UCSD-AML1 (cell line): Measurements from ENCODE around the gene EYA2.

Experiments
- DNase-seq: peaks from one replicate; lab custom pipeline; 2025; ENCODE audit not compliant: unreplicated experiment; lab: John Stamatoyannopoulos, UW

EYA2 gene

GRCh38 chr20:47061549-47061948 lies 166.9 kb downstream of the EYA2 start:
- no peak for DNase-seq

- DNase-seq = no peak
Measured at GRCh38 chr20:47062226-47062890, 167.7 kb downstream of the EYA2 start.

- no peak for DNase-seq
Measured at GRCh38 chr20:47063407-47063806, 168.8 kb downstream of the EYA2 start.

- DNase-seq = no peak
Measured at GRCh38 chr20:47063808-47064207, 169.2 kb downstream of the EYA2 start.

- DNase-seq = no peak
Measured at GRCh38 chr20:47066484-47067270, 172.0 kb downstream of the EYA2 start.

GRCh38 chr20:47067776-47068175 lies 173.1 kb downstream of the EYA2 start:
- no peak for DNase-seq

- DNase-seq = no peak
Measured at GRCh38 chr20:47070176-47070575, 175.5 kb downstream of the EYA2 start.

GRCh38 chr20:47071646-47072185 lies 177.1 kb downstream of the EYA2 start:
- DNase-seq = no peak

- DNase-seq = no peak
Measured at GRCh38 chr20:47073766-47074475, 179.3 kb downstream of the EYA2 start.

- DNase-seq = no peak
Measured at GRCh38 chr20:47075263-47075662, 180.6 kb downstream of the EYA2 start.

- DNase-seq = no peak
Measured at GRCh38 chr20:47079047-47079446, 184.4 kb downstream of the EYA2 start.

GRCh38 chr20:47080365-47080764 lies 185.7 kb downstream of the EYA2 start:
- DNase-seq = no peak

GRCh38 chr20:47086316-47086715 lies 191.7 kb downstream of the EYA2 start:
- DNase-seq = no peak

GRCh38 chr20:47088335-47088734 lies 193.7 kb downstream of the EYA2 start:
- DNase-seq = no peak

- DNase-seq = no peak
Measured at GRCh38 chr20:47089151-47089550, 194.5 kb downstream of the EYA2 start.

GRCh38 chr20:47090835-47091234 lies 196.2 kb downstream of the EYA2 start:
- DNase-seq = no peak

- DNase-seq = no peak
Measured at GRCh38 chr20:47093320-47093966, 198.8 kb downstream of the EYA2 start.

GRCh38 chr20:47095690-47096089 lies 201.0 kb downstream of the EYA2 start:
- DNase-seq = no peak

GRCh38 chr20:47097691-47098622 lies 203.3 kb downstream of the EYA2 start:
- DNase-seq = no peak

GRCh38 chr20:47099093-47099492 lies 204.4 kb downstream of the EYA2 start:
- DNase-seq = no peak
